Activated CD8-positive, alpha-beta memory T cell treated with anti-CD3 and anti-CD28 coated beads for 24 hours (primary cell): ENCODE data around the gene CHCHD6.

Source experiments
- DNase-seq: peaks from one replicate; pipeline ENCODE4 v3.0.0-alpha.2; 2020

The CHCHD6 gene

GRCh38 chr3:126983653-126984390 lies 279.8 kb downstream of the CHCHD6 start:
- DNase-seq, result peak; percentile 68

GRCh38 chr3:126984391-126985131 lies 280.5 kb downstream of the CHCHD6 start:
- no peak for DNase-seq

- no peak for DNase-seq
These were observed 281.3 kb downstream of the CHCHD6 start for GRCh38 chr3:126985132-126985985.

GRCh38 chr3:126986001-126986400 lies 282.0 kb downstream of the CHCHD6 start:
- no peak for DNase-seq

- DNase-seq, result no peak
These were observed 283.1 kb downstream of the CHCHD6 start for GRCh38 chr3:126987129-126987528.

GRCh38 chr3:126987596-126987995 lies 283.6 kb downstream of the CHCHD6 start:
- DNase-seq, result no peak

GRCh38 chr3:126988451-126989021 lies 284.5 kb downstream of the CHCHD6 start:
- DNase-seq, result no peak

GRCh38 chr3:126989316-126990023 lies 285.4 kb downstream of the CHCHD6 start:
- no peak for DNase-seq

GRCh38 chr3:126990024-126990700 lies 286.1 kb downstream of the CHCHD6 start:
- no peak for DNase-seq

GRCh38 chr3:126990890-126991289 lies 286.9 kb downstream of the CHCHD6 start:
- no peak for DNase-seq

GRCh38 chr3:126991366-126992200 lies 287.5 kb downstream of the CHCHD6 start:
- DNase-seq, result no peak

GRCh38 chr3:126992216-126992615 lies 288.2 kb downstream of the CHCHD6 start:
- no peak for DNase-seq

GRCh38 chr3:126992776-126993175 lies 288.7 kb downstream of the CHCHD6 start:
- no peak for DNase-seq

- DNase-seq, result no peak
These were observed 289.4 kb downstream of the CHCHD6 start for GRCh38 chr3:126993436-126993835.

GRCh38 chr3:126994661-126995245 lies 290.7 kb downstream of the CHCHD6 start:
- no peak for DNase-seq

- DNase-seq, result no peak
These were observed 291.3 kb downstream of the CHCHD6 start for GRCh38 chr3:126995254-126995780.

- no peak for DNase-seq
These were observed 292.0 kb downstream of the CHCHD6 start for GRCh38 chr3:126995926-126996512.

GRCh38 chr3:126996905-126997304 lies 292.9 kb downstream of the CHCHD6 start:
- no peak for DNase-seq

GRCh38 chr3:126997455-126998038 lies 293.5 kb downstream of the CHCHD6 start:
- DNase-seq, result no peak
